OCI-LY1 (cell line): ENCODE results near the gene FAS.

Experiments used
- H2AFZ ChIP-seq: fragments of 200-600 bp; sonication (generic), shearing (Covaris generic); 2 replicates; pipeline ENCODE4 v1.6.0; 2014; ENCODE audit warnings: antibody characterized with exemption, mild to moderate bottlenecking, low read length
- H3F3A ChIP-seq: fragments of 200-600 bp; sonication (generic), shearing (Covaris generic); 2 replicates; pipeline ENCODE4 v1.6.0; 2014; ENCODE audit warnings: mild to moderate bottlenecking, antibody characterized with exemption, low read length, moderate library complexity; ENCODE audit not compliant: insufficient read depth
- H3K27ac ChIP-seq: fragments of 200-600 bp; sonication (generic); 2 replicates; pipeline ENCODE4 v1.5.1; 2014; ENCODE audit warnings: low read length, mixed run types, mild to moderate bottlenecking, low read depth; ENCODE audit not compliant: poor library complexity, severe bottlenecking
- H3K27me3 ChIP-seq: fragments of 200-600 bp; sonication (generic); 2 replicates; pipeline ENCODE4 v1.6.0; 2014; ENCODE audit warnings: antibody characterized with exemption, mild to moderate bottlenecking, low read length, moderate library complexity; ENCODE audit not compliant: insufficient read depth
- H3K36me3 ChIP-seq: fragments of 200-600 bp; sonication (generic); 2 replicates; pipeline ENCODE4 v1.6.1; 2014; ENCODE audit warnings: mild to moderate bottlenecking, antibody characterized with exemption, low read length, moderate library complexity, mixed read lengths; ENCODE audit not compliant: insufficient read depth
- H3K4me1 ChIP-seq: fragments of 200-600 bp; sonication (generic); 2 replicates; pipeline ENCODE4 v1.5.1; 2014; ENCODE audit warnings: mild to moderate bottlenecking, low read length, moderate library complexity; ENCODE audit not compliant: insufficient read depth, severe bottlenecking
- H3K4me2 ChIP-seq: fragments of 200-600 bp; sonication (generic), shearing (Covaris generic); 2 replicates; pipeline ENCODE4 v1.6.1; 2014; ENCODE audit warnings: low read length
- H3K4me3 ChIP-seq: fragments of 200-600 bp; sonication (generic); 2 replicates; pipeline ENCODE4 v1.5.1; 2014; ENCODE audit warnings: low read length, low read depth, mild to moderate bottlenecking, mixed read lengths; ENCODE audit not compliant: poor library complexity, severe bottlenecking
- H3K79me2 ChIP-seq: fragments of 200-600 bp; shearing (Covaris generic); 2 replicates; pipeline ENCODE4 v1.6.1; 2016; ENCODE audit warnings: mixed run types, low read length, mixed read lengths; ENCODE audit not compliant: insufficient read depth
- H3K9ac ChIP-seq: fragments of 200-600 bp; sonication (generic), shearing (Covaris generic); 2 replicates; pipeline ENCODE4 v1.6.1; 2014; ENCODE audit warnings: mild to moderate bottlenecking, low read length, mixed read lengths
- H3K9me2 ChIP-seq: fragments of 200-600 bp; sonication (generic), shearing (Covaris generic); 2 replicates; pipeline ENCODE4 v1.6.1; 2014; ENCODE audit warnings: low read depth, mild to moderate bottlenecking, low read length, mixed read lengths
- H3K9me3 ChIP-seq: fragments of 200-600 bp; shearing (Covaris generic); 2 replicates; pipeline ENCODE4 v1.6.1; 2014; ENCODE audit warnings: low read length, mixed read lengths
- H4K20me1 ChIP-seq: fragments of 200-600 bp; sonication (generic), shearing (Covaris generic); 2 replicates; pipeline ENCODE4 v1.6.0; 2016; ENCODE audit warnings: mild to moderate bottlenecking, low read length; ENCODE audit not compliant: insufficient read depth
- EZH2 ChIP-seq: fragments of 200-600 bp; sonication (generic), shearing (Covaris generic); IDR thresholded peaks from 2 replicates; pipeline ENCODE4 v1.8.0; 2017; ENCODE audit warnings: borderline replicate concordance, mixed run types, mild to moderate bottlenecking, antibody characterized with exemption, low read length, moderate library complexity, mixed read lengths
- TF ChIP-seq, protein P1 (sequence below): fragments of 200-600 bp; sonication (generic), shearing (Covaris generic); IDR thresholded peaks from 2 replicates; pipeline ENCODE4 v1.5.1; 2017; ENCODE audit warnings: mild to moderate bottlenecking, antibody characterized with exemption, low read length, moderate library complexity, mixed read lengths

The FAS gene

GRCh38 chr10:89001729-89002072, 11.1 kb downstream of the FAS start:
- Histone ChIP-seq H3K36me3 (no peaks in the 10 kb centered on the region), H3K79me2 (no peaks in the 10 kb centered on the region), H3K27ac (no peak overlapping the region), H3K4me1 (no peaks in the 10 kb centered on the region), H4K20me1 (no peaks in the 10 kb centered on the region), H2AFZ (no peak overlapping the region), H3K9me3 (no peaks in the 10 kb centered on the region), H3K9me2 (no peaks in the 10 kb centered on the region), H3K4me3 (no peak overlapping the region), H3K4me2 (no peak overlapping the region), H3F3A (no peaks in the 10 kb centered on the region), H3K9ac (no peak overlapping the region), H3K27me3 (no peaks in the 10 kb centered on the region)
- TF ChIP-seq, protein P1, sequence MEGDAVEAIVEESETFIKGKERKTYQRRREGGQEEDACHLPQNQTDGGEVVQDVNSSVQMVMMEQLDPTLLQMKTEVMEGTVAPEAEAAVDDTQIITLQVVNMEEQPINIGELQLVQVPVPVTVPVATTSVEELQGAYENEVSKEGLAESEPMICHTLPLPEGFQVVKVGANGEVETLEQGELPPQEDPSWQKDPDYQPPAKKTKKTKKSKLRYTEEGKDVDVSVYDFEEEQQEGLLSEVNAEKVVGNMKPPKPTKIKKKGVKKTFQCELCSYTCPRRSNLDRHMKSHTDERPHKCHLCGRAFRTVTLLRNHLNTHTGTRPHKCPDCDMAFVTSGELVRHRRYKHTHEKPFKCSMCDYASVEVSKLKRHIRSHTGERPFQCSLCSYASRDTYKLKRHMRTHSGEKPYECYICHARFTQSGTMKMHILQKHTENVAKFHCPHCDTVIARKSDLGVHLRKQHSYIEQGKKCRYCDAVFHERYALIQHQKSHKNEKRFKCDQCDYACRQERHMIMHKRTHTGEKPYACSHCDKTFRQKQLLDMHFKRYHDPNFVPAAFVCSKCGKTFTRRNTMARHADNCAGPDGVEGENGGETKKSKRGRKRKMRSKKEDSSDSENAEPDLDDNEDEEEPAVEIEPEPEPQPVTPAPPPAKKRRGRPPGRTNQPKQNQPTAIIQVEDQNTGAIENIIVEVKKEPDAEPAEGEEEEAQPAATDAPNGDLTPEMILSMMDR: no peak
- no peak for TF ChIP-seq EZH2

- no peak for TF ChIP-seq EZH2
- TF ChIP-seq, protein P1: no peak
- no peak overlapping the region for H3K27ac ChIP-seq
- H3K4me1 ChIP-seq: no peaks in the 10 kb centered on the region
- H2AFZ ChIP-seq: no peak overlapping the region
- no peak overlapping the region for H3K4me3 ChIP-seq
- no peaks in the 10 kb centered on the region for H3K9me2 ChIP-seq
- no peaks in the 10 kb centered on the region for H4K20me1 ChIP-seq
- no peaks in the 10 kb centered on the region for H3K9me3 ChIP-seq
- no peak overlapping the region for H3K4me2 ChIP-seq
- H3K9ac ChIP-seq: no peak overlapping the region
- H3F3A ChIP-seq: no peaks in the 10 kb centered on the region
- no peaks in the 10 kb centered on the region for H3K36me3 ChIP-seq
- H3K79me2 ChIP-seq: no peaks in the 10 kb centered on the region
- no peaks in the 10 kb centered on the region for H3K27me3 ChIP-seq
These were observed 11.8 kb downstream of the FAS start for GRCh38 chr10:89002226-89002978.

- Histone ChIP-seq H3K9ac (no peak overlapping the region), H3K27me3 (no peaks in the 10 kb centered on the region), H3K4me1 (no peaks in the 10 kb centered on the region), H3K79me2 (no peaks in the 10 kb centered on the region), H3K27ac (no peak overlapping the region), H2AFZ (no peak overlapping the region), H3K9me2 (no peaks in the 10 kb centered on the region), H4K20me1 (no peaks in the 10 kb centered on the region), H3K36me3 (no peaks in the 10 kb centered on the region), H3K9me3 (no peaks in the 10 kb centered on the region), H3F3A (no peaks in the 10 kb centered on the region), H3K4me3 (no peak overlapping the region), H3K4me2 (no peak overlapping the region)
- no peak for TF ChIP-seq EZH2
- TF ChIP-seq, protein P1: no peak
These were observed 12.7 kb downstream of the FAS start for GRCh38 chr10:89003344-89003743.
